Spleen (tissue), 11 donors: ENCODE measurements around the gene EN1. TPM values are rescaled to one million over a fixed set of nuclear protein-coding genes. Genes with fewer than 3 reads are reported as not detected.

Source experiments
- DNase-seq: peaks from one replicate; pipeline ENCODE4 v3.0.0-alpha.2; 2020
- H3K27ac ChIP-seq, 8 donors: fragments of 200-600 bp; sonication (generic) in 7 of 8; 1 replicate in 4 of 8; 2 replicates in 4 of 8; pipeline versions ENCODE4 v1.5.0 to v1.8.0; 2016 to 2021; ENCODE audit warnings: inconsistent platforms in 4 of 8, mild to moderate bottlenecking in 4 of 8, moderate library complexity in 1 of 8
- H3K27me3 ChIP-seq, 7 donors: fragments of 200-600 bp; sonication (generic) in 6 of 7; replicated peaks in 1 of 7; 1 replicate in 4 of 7; 2 replicates in 3 of 7; pipeline versions ENCODE4 v1.5.0 to v1.8.0; 2016 to 2021; ENCODE audit warnings: inconsistent platforms in 3 of 7, mild to moderate bottlenecking in 1 of 7
- H3K36me3 ChIP-seq, 6 donors: fragments of 200-600 bp; sonication (generic) in 5 of 6; 1 replicate in 4 of 6; 2 replicates in 2 of 6; pipeline versions ENCODE4 v1.5.0 to v1.8.0; 2016 to 2021; ENCODE audit warnings: inconsistent platforms in 2 of 6
- H3K4me1 ChIP-seq, 6 donors: fragments of 200-600 bp; sonication (generic) in 5 of 6; 1 replicate in 3 of 6; 2 replicates in 3 of 6; pipeline versions ENCODE4 v1.5.0 to v1.8.0; 2016 to 2021; ENCODE audit warnings: inconsistent platforms in 3 of 6
- H3K4me3 ChIP-seq, 8 donors: fragments of 200-600 bp; sonication (generic) in 7 of 8; 1 replicate in 4 of 8; 2 replicates in 4 of 8; pipeline versions ENCODE4 v1.5.0 to v1.8.0; 2016 to 2021; ENCODE audit warnings: inconsistent platforms in 4 of 8, mild to moderate bottlenecking in 4 of 8, moderate library complexity in 2 of 8
- H3K9me3 ChIP-seq, 8 donors: fragments of 200-600 bp; sonication (generic) in 7 of 8; 1 replicate in 4 of 8; 2 replicates in 4 of 8; pipeline versions ENCODE4 v1.5.0 to v1.8.0; 2016 to 2021; ENCODE audit warnings: inconsistent platforms in 4 of 8
- POLR2A ChIP-seq, 3 donors: fragments of 450-650 bp; IDR thresholded peaks; one replicate each; pipeline ENCODE4 v1.5.1; 2017; ENCODE audit warnings: antibody characterized with exemption in 3 of 3, mild to moderate bottlenecking in 1 of 3
- POLR2AphosphoS5 ChIP-seq, 3 donors: sonication (generic); formaldehyde crosslinking; IDR thresholded peaks; one replicate each; pipeline ENCODE4 v1.5.1; 2017; ENCODE audit warnings: antibody characterized with exemption in 3 of 3
- WGBS, 5 donors: extraction: QIAGEN DNeasy Blood & Tissue Kit in 3 of 5; methylation state at CpG; one replicate each; pipeline versions ENCODE4 v1.1.5 to v1.1.7; 2013 to 2018; 5-methylcytosine and 5-hydroxymethylcytosine counted together
- intact Hi-C: fragments of 100-400 bp; cut with DNase I; formaldehyde crosslinking; loops from one replicate; pipeline ENCODE4 v1.15.0; 2023; ENCODE audit warnings: low total_unique reads
- polyA plus RNA-seq, 3 donors: library from polyadenylated mRNA; stranded (reverse); fragments of 200-250 nt; gene quantifications; one replicate each; pipeline ENCODE4 v1.2.1, GENCODE V29; 2013
- total RNA-seq, 7 donors: library from RNA; depleted of rRNA in 3 of 7; stranded (reverse); fragments of >200 nt in 3 of 7; fragmentation: NEBNext Ultra II Directional in 4 of 7; extraction: Animal tissue kit (Norgen Biotek cat#: 25700) in 4 of 7; gene quantifications; one replicate each; pipeline versions ENCODE4 v1.1.0 to v1.2.1, GENCODE V29; 2016 to 2021
- TF ChIP-seq, protein P1 (sequence below), 11 experiments: fragments of 200-600 bp in 7 of 11; fragments of 450-650 bp in 4 of 11; sonication (generic) in 4 of 11; IDR thresholded peaks in 8 of 11; conservative IDR thresholded peaks in 3 of 11; 1 replicate in 7 of 11; 2 replicates in 4 of 11; pipeline versions ENCODE4 v1.4.0 to v1.8.0; 2016 to 2021; ENCODE audit warnings: antibody characterized with exemption in 11 of 11, inconsistent platforms in 4 of 11, mild to moderate bottlenecking in 1 of 11
- donor health status: healthy with polysubstance abuse.
- donor health status: DM: no; HTN: no; CAD: no; lungs with moderate emphysema.
- donor health status: DM: no; HTN: no; CAD: no.
- donor health status: Bipolar disorder and iron deficiency.
- donor health status: healthy.
- donor health status: DM: no; HTN: no; CAD: no.
- donor health status: DM: yes; HTN: yes; CAD: no.

The EN1 gene
- total and polyA plus RNA-seq, 10 donors: not detected

DNA sequence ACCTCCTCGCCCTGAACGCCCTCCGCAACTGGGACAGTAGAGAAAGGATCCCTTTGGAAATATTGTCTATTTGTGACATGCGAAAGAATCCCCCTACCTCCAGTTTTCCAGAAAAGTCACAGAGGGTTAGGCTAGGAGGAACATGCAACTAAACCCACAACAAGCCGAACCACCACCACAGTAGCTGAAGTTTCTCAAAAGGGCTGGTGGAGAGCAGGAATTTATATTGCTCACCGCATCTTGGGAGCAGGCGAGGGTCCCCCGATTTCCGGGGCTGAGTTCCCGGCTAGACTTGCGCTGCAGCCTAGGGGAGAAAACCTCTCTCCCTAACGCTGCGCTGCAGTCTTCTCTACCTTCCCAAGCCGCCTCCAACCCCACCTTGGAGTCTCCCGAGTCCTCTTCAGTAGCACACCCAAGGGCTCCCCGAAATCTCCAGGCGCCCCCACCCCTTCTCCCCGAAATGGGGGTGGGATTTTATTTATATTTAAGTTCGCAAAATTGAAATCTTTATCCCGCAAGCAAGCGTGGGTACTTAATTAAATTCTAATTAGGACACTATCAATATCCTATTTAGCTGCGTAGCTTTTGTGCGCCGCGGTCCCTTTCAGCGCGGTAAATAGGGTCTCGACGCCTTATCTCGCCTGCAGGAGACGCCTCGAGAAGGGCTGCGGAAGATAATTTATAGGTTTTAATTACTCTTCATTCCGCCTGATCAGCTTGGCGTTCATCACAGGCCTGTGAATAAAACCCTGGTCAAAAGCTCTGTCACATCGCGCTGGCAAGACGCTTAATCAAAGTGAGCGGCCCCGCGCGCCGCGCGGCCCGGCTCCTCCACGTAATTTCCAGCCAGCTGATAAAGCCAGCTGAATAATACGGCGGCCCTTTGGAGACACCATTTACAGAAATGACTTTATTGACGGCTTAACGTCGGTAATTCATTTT is 2.0 kb upstream of the EN1 start:
- Histone ChIP-seq H3K4me3 (no peak overlapping the region), H3K9me3 (no peaks in the 10 kb centered on the region), H3K4me1 (peaks cover 8 to 76% (median 47%) of the 10 kb centered on the region in 6 donors), H3K27me3 (peaks cover 24 to 100% (median 99%) of the 10 kb centered on the region in 7 donors), H3K36me3 (no peaks in the 10 kb centered on the region), H3K27ac (no peak overlapping the region)
- TF ChIP-seq POLR2AphosphoS5 (IDR thresholded peaks at IDR 0.05): no peak
- TF ChIP-seq POLR2A (IDR thresholded peaks at IDR 0.05): no peak
- TF ChIP-seq, protein P1, sequence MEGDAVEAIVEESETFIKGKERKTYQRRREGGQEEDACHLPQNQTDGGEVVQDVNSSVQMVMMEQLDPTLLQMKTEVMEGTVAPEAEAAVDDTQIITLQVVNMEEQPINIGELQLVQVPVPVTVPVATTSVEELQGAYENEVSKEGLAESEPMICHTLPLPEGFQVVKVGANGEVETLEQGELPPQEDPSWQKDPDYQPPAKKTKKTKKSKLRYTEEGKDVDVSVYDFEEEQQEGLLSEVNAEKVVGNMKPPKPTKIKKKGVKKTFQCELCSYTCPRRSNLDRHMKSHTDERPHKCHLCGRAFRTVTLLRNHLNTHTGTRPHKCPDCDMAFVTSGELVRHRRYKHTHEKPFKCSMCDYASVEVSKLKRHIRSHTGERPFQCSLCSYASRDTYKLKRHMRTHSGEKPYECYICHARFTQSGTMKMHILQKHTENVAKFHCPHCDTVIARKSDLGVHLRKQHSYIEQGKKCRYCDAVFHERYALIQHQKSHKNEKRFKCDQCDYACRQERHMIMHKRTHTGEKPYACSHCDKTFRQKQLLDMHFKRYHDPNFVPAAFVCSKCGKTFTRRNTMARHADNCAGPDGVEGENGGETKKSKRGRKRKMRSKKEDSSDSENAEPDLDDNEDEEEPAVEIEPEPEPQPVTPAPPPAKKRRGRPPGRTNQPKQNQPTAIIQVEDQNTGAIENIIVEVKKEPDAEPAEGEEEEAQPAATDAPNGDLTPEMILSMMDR (IDR thresholded peaks at IDR 0.05 in 8 of 11, conservative IDR thresholded peaks at IDR 0.05 in 3 of 11): no peak
- intact Hi-C loops: no loop called here
- WGBS, 5 donors: 4 to 8% (median 7%) methylated on average over 43 to 52 of the region's 52 CpGs
- DNase-seq: no peak

- H3K27me3 ChIP-seq: peaks cover 22 to 100% (median 99%) of the 10 kb centered on the region in 7 donors
- TF ChIP-seq POLR2AphosphoS5 (IDR thresholded peaks at IDR 0.05) (no peak), POLR2A (IDR thresholded peaks at IDR 0.05) (no peak)
- TF ChIP-seq, protein P1 (IDR thresholded peaks at IDR 0.05 in 8 of 11, conservative IDR thresholded peaks at IDR 0.05 in 3 of 11): no peak
These were observed 1.2 kb upstream of the EN1 start for GRCh38 chr2:118848381-118849225.

DNA sequence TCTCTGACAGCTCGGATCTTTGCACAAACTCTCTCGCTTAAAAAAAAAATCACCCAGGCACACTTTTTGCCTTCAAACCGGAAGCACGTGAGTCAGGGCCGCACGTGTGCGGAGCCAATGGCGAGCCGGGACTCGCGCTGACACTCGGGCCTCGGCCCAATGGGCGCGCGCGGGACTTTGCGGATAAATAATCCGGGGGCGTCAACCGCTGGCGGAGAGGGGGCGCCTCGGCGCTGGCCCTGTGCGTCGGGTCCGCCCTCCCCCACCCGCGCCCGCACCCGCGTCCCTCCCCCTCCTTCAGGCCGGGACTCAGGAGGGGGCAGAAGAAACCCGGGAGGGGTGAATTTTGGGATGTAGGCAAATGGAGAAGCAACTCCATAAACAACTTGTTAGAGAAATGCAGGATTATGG is 319 bp upstream of the EN1 start:
- Histone ChIP-seq H3K9me3 (no peaks in the 10 kb centered on the region), H3K4me1 (peaks cover 9 to 67% (median 42%) of the 10 kb centered on the region in 6 donors), H3K36me3 (no peaks in the 10 kb centered on the region), H3K27me3 (peaks cover 25 to 100% (median 99%) of the 10 kb centered on the region in 7 donors), H3K27ac (no peak overlapping the region), H3K4me3 (peak overlapping the region in 2 of 8 donors; percentile 14 to 46)
- DNase-seq: no peak
- TF ChIP-seq POLR2AphosphoS5 (IDR thresholded peaks at IDR 0.05): no peak
- no peak for TF ChIP-seq POLR2A (IDR thresholded peaks at IDR 0.05)
- TF ChIP-seq, protein P1 (IDR thresholded peaks at IDR 0.05 in 8 of 11, conservative IDR thresholded peaks at IDR 0.05 in 3 of 11): no peak
- intact Hi-C loops: no loop called here
- 4 to 9% (median 6%) methylated on average over 33 to 35 of the region's 35 CpGs for WGBS, 5 donors

More at GRCh38 chr2:118848381-118849225, 1.2 kb upstream of the EN1 start:
- no peaks in the 10 kb centered on the region for H3K36me3 ChIP-seq
- no peaks in the 10 kb centered on the region for H3K9me3 ChIP-seq
- H3K27ac ChIP-seq: no peak overlapping the region
- WGBS, 5 donors: 3 to 10% (median 5%) methylated on average over 44 to 46 of the region's 46 CpGs
- DNase-seq: no peak
- peaks cover 8 to 67% (median 43%) of the 10 kb centered on the region in 6 donors for H3K4me1 ChIP-seq
- intact Hi-C loops: no loop called here
- H3K4me3 ChIP-seq: peak overlapping the region in 1 of 8 donors; percentile 46
